Measurements from ENCODE around the gene SMAD9. TPM values are rescaled to one million over a fixed set of nuclear protein-coding genes. Genes with fewer than 3 reads are reported as not detected.

The SMAD9 gene
- total and polyA plus RNA-seq, 2 of the 8 experiments (the other 6 are each of a cell fraction or from before 2014, with no cell fraction given), result 0.45 to 1.0 TPM

- CTCF ChIA-PET (ENCODE audit: partially characterized antibody), result interaction anchor here (0.7 to 1.6 kb wide), 4 partner anchors 16 to 148 kb away, joined by 3 to 6 read pairs (median 3); no protein-coding TSS in a partner anchor
- TF ChIP-seq KDM4A (IDR thresholded peaks at IDR 0.05; ENCODE audit: low read depth, low read length, severe bottlenecking), result no peak
- no peak for TF ChIP-seq RBBP5 (IDR thresholded peaks at IDR 0.05; ENCODE audit: borderline replicate concordance, low read depth, low read length)
- no peak for TF ChIP-seq FOSL1 (IDR thresholded peaks at IDR 0.05; ENCODE audit: insufficient read depth, low read depth, low read length)
- no peak for TF ChIP-seq NRF1 (IDR thresholded peaks at IDR 0.05; ENCODE audit: low read depth, low read length)
- TF ChIP-seq JUND (IDR thresholded peaks at IDR 0.05; ENCODE audit: low read length), result no peak
- no peak for TF ChIP-seq CHD2 (IDR thresholded peaks at IDR 0.05; ENCODE audit: low read length)
- no peak for TF ChIP-seq SIRT6 (IDR thresholded peaks at IDR 0.05; ENCODE audit: low read length)
- TF ChIP-seq PHF8 (conservative IDR thresholded peaks at IDR 0.05; ENCODE audit: low read depth, low read length), result no peak
- TF ChIP-seq SP1 (IDR thresholded peaks at IDR 0.05; ENCODE audit: low read depth, low read length), result no peak
- no peak for TF ChIP-seq TAF1 (IDR thresholded peaks at IDR 0.05; ENCODE audit: low read depth, low read length)
- TF ChIP-seq ATF3 (IDR thresholded peaks at IDR 0.05; ENCODE audit: insufficient read depth, low read depth, low read length), result no peak
- no peak for TF ChIP-seq HDAC6 (IDR thresholded peaks at IDR 0.05; ENCODE audit: low read depth, low read length)
- TF ChIP-seq CBX5 (IDR thresholded peaks at IDR 0.05; ENCODE audit: low read depth, low read length), result no peak
- no peak for TF ChIP-seq ZNF274 (IDR thresholded peaks at IDR 0.05; ENCODE audit: borderline replicate concordance, extremely low read depth, low read length)
- no peak for TF ChIP-seq RAD21 (IDR thresholded peaks at IDR 0.05 in 1 of 2, conservative IDR thresholded peaks at IDR 0.05 in 1 of 2; ENCODE audit: low read depth in 2 of 2, low read length in 2 of 2)
Observed at GRCh38 chr13:36883824-36884223, 36.2 kb downstream of the SMAD9 start.

More at GRCh38 chr13:36883824-36884223, 36.2 kb downstream of the SMAD9 start:
- Histone ChIP-seq H3K9ac (replicated peaks in 1 of 4; ENCODE audit: extremely low read depth in 1 of 4, low read depth in 3 of 4, low read length in 3 of 4) (no peak overlapping the region), H3K56ac (replicated peaks; ENCODE audit: insufficient read length, low read depth, low read length) (no peak overlapping the region), H3K9me3 (ENCODE audit: insufficient read depth in 2 of 2, low read depth in 1 of 2, low read length in 1 of 2) (no peaks in the 10 kb centered on the region), H3K18ac (ENCODE audit: extremely low read depth, low read length) (no peak overlapping the region), H3K27ac (ENCODE audit: low read depth, low read length) (no peak overlapping the region), H3K4me3 (ENCODE audit: extremely low read depth in 1 of 4, insufficient read depth in 2 of 4, low read depth in 3 of 4, low read length in 4 of 4) (no peak overlapping the region), H3K23me2 (ENCODE audit: low read depth, low read length) (peaks cover 2% of the 10 kb centered on the region; the same call in 1 of the 2 replicates), H2BK15ac (ENCODE audit: low read length) (no peak overlapping the region), H3K14ac (ENCODE audit: insufficient read length) (no peak overlapping the region), H2AK5ac (ENCODE audit: low read depth, low read length) (no peak overlapping the region), H2BK120ac (replicated peaks; ENCODE audit: low read depth, low read length) (no peak overlapping the region), H2AFZ (ENCODE audit: low read length) (no peak overlapping the region), H3K4me1 (replicated peaks in 1 of 4; ENCODE audit: control insufficient read depth in 3 of 4, insufficient read depth in 4 of 4, low read length in 3 of 4) (peaks cover 3 to 10% (median 6%) of the 10 kb centered on the region in 4 experiments), H3K79me2 (ENCODE audit: control insufficient read depth in 1 of 2, insufficient read depth in 2 of 2, low read length in 2 of 2) (no peaks in the 10 kb centered on the region), H2BK20ac (ENCODE audit: low read length) (no peak overlapping the region), H3K27me3 (replicated peaks in 1 of 4; ENCODE audit: control insufficient read depth in 3 of 4, extremely low read depth in 1 of 4, insufficient read depth in 3 of 4, low read length in 3 of 4) (no peaks in the 10 kb centered on the region; a peak in 1 of 7 replicates), H3K4me2 (ENCODE audit: insufficient read depth in 1 of 2, low read depth in 2 of 2, low read length in 2 of 2) (no peak overlapping the region), H3K79me1 (ENCODE audit: low read depth, low read length) (no peaks in the 10 kb centered on the region), H2BK12ac (ENCODE audit: low read depth, low read length) (no peak overlapping the region), H4K8ac (ENCODE audit: extremely low read depth, insufficient read depth, low read length) (no peak overlapping the region), H3K23ac (ENCODE audit: insufficient read length) (no peak overlapping the region), H2BK5ac (ENCODE audit: low read depth, low read length) (no peak overlapping the region), H4K20me1 (replicated peaks in 1 of 2; ENCODE audit: control insufficient read depth in 1 of 2, insufficient read depth in 2 of 2, low read length in 2 of 2) (no peaks in the 10 kb centered on the region), H4K91ac (replicated peaks; ENCODE audit: insufficient read length, low read length) (no peak overlapping the region), H3K4ac (replicated peaks; ENCODE audit: insufficient read length, low read depth, low read length) (no peak overlapping the region), H4K5ac (ENCODE audit: insufficient read length, low read depth, low read length) (no peak overlapping the region), H3K36me3 (ENCODE audit: control insufficient read depth in 2 of 4, insufficient read depth in 4 of 4, low read length in 3 of 4) (no peaks in the 10 kb centered on the region)
- WGBS, 2 experiments (ENCODE audit: extremely low coverage in 1 of 2, insufficient coverage in 1 of 2, insufficient read length in 1 of 2, insufficient replicate concordance in 2 of 2, low coverage in 1 of 2, low lambda C conversion rate in 2 of 2, missing lambda C conversion rate in 1 of 2), result 90% methylated on average over 6 of the region's 6 CpGs; no CpG with 5 or more reads in 1 of the 2 experiments
- POLR2A ChIA-PET (ENCODE audit: partially characterized antibody), result no interaction called here
- DNase-seq (ENCODE audit: low read depth in 1 of 2, low spot score in 2 of 2) (no peak), FAIRE-seq (no peak)
